ENCODE data around the gene COG5. TPM values are rescaled to one million over a fixed set of nuclear protein-coding genes. Genes with fewer than 3 reads are reported as not detected.

The COG5 gene
- total and polyA plus RNA-seq, 2 donors from 2014 or later, result 8.6 to 45.7 TPM

DNA sequence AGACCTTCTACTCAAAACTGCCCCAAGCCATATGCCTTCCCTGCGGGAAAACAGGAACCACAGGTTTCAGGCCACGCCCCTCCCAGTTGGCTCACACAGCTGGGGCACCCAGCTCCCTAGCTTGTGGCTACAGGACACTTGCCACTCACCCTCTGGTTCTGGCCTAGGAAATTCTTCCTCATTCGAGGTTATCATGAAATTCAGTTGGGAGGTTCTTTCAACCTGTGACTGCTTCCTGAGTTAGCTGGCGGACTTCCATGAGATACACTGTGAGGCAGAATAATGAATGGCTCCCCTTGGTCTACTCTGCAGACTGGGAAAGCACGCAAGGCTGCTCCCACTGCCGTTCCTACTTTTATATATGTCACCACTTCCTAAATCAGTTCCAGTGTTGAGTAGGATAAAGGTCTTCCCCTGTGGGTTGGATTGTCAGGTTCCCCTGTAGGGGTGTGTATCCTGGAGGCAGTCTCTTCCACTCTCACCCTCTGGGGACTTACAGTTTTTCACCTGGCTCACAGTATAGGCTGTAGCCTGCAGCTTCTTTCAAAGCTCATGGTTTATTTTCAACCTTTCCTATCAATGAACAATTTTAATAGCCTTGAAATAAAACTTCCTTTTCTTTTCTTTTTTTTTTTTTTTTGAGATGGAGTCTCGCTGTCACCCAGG, 56.9 kb downstream of the COG5 start:
- Histone ChIP-seq H3K27me3 (ENCODE audit: control insufficient read depth, insufficient read depth, low read length) (no peaks in the 10 kb centered on the region), H3K36me3 (ENCODE audit: control insufficient read depth in 2 of 3, insufficient read depth in 3 of 3, low read length in 3 of 3) (peaks cover 0 to 5% (median 0%) of the 10 kb centered on the region in 3 donors), H3K4me3 (ENCODE audit: low read length in 3 of 3) (no peak overlapping the region), H3K9ac (ENCODE audit: low read length in 3 of 3) (no peak overlapping the region), H3K27ac (ENCODE audit: low read depth in 2 of 2, low read length in 2 of 2) (no peak overlapping the region), H3K9me3 (ENCODE audit: control insufficient read depth in 2 of 3, insufficient read depth in 1 of 3, low read length in 3 of 3) (no peaks in the 10 kb centered on the region), H3K4me1 (ENCODE audit: control insufficient read depth in 2 of 3, insufficient read depth in 2 of 3, low read depth in 1 of 3, low read length in 3 of 3) (peaks cover 0 to 6% (median 0%) of the 10 kb centered on the region in 3 donors)
- intact Hi-C loops (cut with DNase I), result no loop called here
- DNase-seq, result peak in 4 of 5 donors; percentile 7 to 75 (median 50)
- FAIRE-seq, result no peak
- TF ChIP-seq, protein P1, sequence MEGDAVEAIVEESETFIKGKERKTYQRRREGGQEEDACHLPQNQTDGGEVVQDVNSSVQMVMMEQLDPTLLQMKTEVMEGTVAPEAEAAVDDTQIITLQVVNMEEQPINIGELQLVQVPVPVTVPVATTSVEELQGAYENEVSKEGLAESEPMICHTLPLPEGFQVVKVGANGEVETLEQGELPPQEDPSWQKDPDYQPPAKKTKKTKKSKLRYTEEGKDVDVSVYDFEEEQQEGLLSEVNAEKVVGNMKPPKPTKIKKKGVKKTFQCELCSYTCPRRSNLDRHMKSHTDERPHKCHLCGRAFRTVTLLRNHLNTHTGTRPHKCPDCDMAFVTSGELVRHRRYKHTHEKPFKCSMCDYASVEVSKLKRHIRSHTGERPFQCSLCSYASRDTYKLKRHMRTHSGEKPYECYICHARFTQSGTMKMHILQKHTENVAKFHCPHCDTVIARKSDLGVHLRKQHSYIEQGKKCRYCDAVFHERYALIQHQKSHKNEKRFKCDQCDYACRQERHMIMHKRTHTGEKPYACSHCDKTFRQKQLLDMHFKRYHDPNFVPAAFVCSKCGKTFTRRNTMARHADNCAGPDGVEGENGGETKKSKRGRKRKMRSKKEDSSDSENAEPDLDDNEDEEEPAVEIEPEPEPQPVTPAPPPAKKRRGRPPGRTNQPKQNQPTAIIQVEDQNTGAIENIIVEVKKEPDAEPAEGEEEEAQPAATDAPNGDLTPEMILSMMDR (IDR thresholded peaks at IDR 0.05; ENCODE audit: borderline replicate concordance, extremely low read depth, insufficient read depth), result no peak

DNA sequence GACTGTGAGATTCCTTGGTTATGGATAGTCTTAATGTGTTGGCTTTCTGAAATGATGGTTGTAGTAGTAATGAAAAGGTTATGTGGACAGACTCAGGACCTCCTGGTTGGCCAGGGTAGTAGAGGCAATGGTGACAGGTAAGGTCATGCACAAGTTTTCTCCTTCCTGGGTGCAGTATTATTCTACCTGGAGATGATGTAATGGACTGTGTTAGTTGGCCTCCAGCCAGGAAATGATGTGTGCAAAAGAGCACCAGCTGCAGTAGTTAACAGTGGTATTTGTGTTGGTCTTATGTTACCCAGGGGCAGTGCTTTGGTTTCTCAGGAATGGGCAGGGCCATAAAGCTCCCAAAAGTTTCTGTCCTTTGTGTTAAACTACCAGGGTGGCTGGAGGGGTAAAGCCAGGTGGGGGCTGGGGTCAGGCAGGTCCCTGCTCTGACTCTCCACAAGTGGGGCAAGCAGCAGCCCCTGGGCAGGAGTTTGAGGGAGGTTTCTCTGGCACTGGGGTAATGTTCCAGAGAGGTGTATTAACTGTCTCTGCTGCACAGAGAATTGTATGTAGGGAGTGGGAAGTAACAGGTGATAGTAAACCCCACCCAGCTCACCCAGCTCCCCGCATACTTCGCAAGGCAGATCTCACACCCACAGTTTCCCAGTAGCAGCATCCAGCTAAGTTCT, 57.6 kb downstream of the COG5 start:
- intact Hi-C loops (cut with DNase I), result no loop called here
- peak overlapping the region in 1 of 2 donors; percentile 28 for H3K27ac ChIP-seq (ENCODE audit: low read depth in 2 of 2, low read length in 2 of 2)
- DNase-seq, result peak in 2 of 5 donors; percentile 39 to 51

DNA sequence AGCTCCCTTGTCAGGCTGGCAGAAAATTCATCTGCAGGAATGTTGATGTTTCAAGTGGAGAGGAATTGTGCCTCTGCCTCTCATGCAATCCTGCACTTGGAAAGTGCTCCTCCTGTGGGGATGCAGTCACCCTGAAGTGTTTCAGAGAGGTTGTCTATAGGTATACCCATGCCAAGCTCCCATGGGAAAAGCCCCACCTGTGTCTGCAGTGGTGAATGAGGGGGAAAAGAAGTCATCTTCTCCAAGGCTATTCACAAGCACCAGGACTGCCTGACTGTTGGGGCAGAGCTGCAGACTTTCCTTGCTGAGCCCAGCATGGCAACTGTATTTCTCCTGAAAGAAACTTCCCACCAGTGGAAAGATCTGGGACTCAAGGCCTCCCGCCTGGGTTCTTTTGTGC, 58.4 kb downstream of the COG5 start:
- DNase-seq (no peak), FAIRE-seq (no peak)
- Histone ChIP-seq H3K36me3 (ENCODE audit: control insufficient read depth in 2 of 3, insufficient read depth in 3 of 3, low read length in 3 of 3) (peaks cover 0 to 5% (median 0%) of the 10 kb centered on the region in 3 donors), H3K9me3 (ENCODE audit: control insufficient read depth in 2 of 3, insufficient read depth in 1 of 3, low read length in 3 of 3) (no peaks in the 10 kb centered on the region), H3K4me3 (ENCODE audit: low read length in 3 of 3) (no peak overlapping the region), H3K4me1 (ENCODE audit: control insufficient read depth in 2 of 3, insufficient read depth in 2 of 3, low read depth in 1 of 3, low read length in 3 of 3) (peaks cover 0 to 6% (median 0%) of the 10 kb centered on the region in 3 donors), H3K27me3 (ENCODE audit: control insufficient read depth, insufficient read depth, low read length) (no peaks in the 10 kb centered on the region), H3K27ac (ENCODE audit: low read depth in 2 of 2, low read length in 2 of 2) (peak overlapping the region in 1 of 2 donors; percentile 28), H3K9ac (ENCODE audit: low read length in 3 of 3) (no peak overlapping the region)
- intact Hi-C loops (cut with DNase I), result no loop called here
- TF ChIP-seq, protein P1 (IDR thresholded peaks at IDR 0.05; ENCODE audit: borderline replicate concordance, extremely low read depth, insufficient read depth), result no peak

More for the DNA sequence above, 57.6 kb downstream of the COG5 start:
- no peak for FAIRE-seq
- H3K4me3 ChIP-seq (ENCODE audit: low read length in 3 of 3), result no peak overlapping the region
- H3K36me3 ChIP-seq (ENCODE audit: control insufficient read depth in 2 of 3, insufficient read depth in 3 of 3, low read length in 3 of 3), result peaks cover 0 to 5% (median 0%) of the 10 kb centered on the region in 3 donors
- no peaks in the 10 kb centered on the region for H3K27me3 ChIP-seq (ENCODE audit: control insufficient read depth, insufficient read depth, low read length)
- peaks cover 0 to 6% (median 0%) of the 10 kb centered on the region in 3 donors for H3K4me1 ChIP-seq (ENCODE audit: control insufficient read depth in 2 of 3, insufficient read depth in 2 of 3, low read depth in 1 of 3, low read length in 3 of 3)
- no peaks in the 10 kb centered on the region for H3K9me3 ChIP-seq (ENCODE audit: control insufficient read depth in 2 of 3, insufficient read depth in 1 of 3, low read length in 3 of 3)
- TF ChIP-seq, protein P1 (IDR thresholded peaks at IDR 0.05; ENCODE audit: borderline replicate concordance, extremely low read depth, insufficient read depth), result no peak
- no peak overlapping the region for H3K9ac ChIP-seq (ENCODE audit: low read length in 3 of 3)

Measured in kidney (tissue), 14 donors.